Right renal cortex interstitium (tissue), 3 donors: ENCODE measurements around the gene ATG7. TPM values are rescaled to one million over a fixed set of nuclear protein-coding genes. Genes with fewer than 3 reads are reported as not detected.
"Not testable (repeated sequence)": the region's sequence is repeated elsewhere in the genome, so short reads cannot be mapped to it uniquely, and the experiment has no call there.

Experiments
- DNase-seq, 3 donors: peaks; one replicate each; pipeline ENCODE4 v3.0.0-alpha.2; 2013; ENCODE audit warnings: low read depth in 3 of 3, low spot score in 2 of 3
- polyA plus RNA-seq, 3 donors: library from polyadenylated mRNA; unstranded; fragments of 120-200 nt; gene quantifications; one replicate each; pipeline ENCODE4 v1.2.1, GENCODE V29; 2013; ENCODE audit not compliant: insufficient read length in 3 of 3

ATG7 gene
- polyA plus RNA-seq, 3 donors = 26.9 to 27.3 (median 27.1) TPM

GRCh38 chr3:11291808-11292207 lies 19.6 kb downstream of the ATG7 start:
- DNase-seq = no peak

GRCh38 chr3:11297126-11297525 lies 24.9 kb downstream of the ATG7 start:
- DNase-seq = no peak

- no peak for DNase-seq
These were observed 28.8 kb downstream of the ATG7 start for GRCh38 chr3:11300970-11301369.

- no peak for DNase-seq
These were observed 30.2 kb downstream of the ATG7 start for GRCh38 chr3:11302444-11302843.

GRCh38 chr3:11304175-11304574 lies 32.0 kb downstream of the ATG7 start:
- no peak for DNase-seq

GRCh38 chr3:11305509-11305908 lies 33.3 kb downstream of the ATG7 start:
- no peak for DNase-seq

GRCh38 chr3:11306817-11307589 lies 34.8 kb downstream of the ATG7 start:
- DNase-seq = no peak

GRCh38 chr3:11307830-11308432 lies 35.7 kb downstream of the ATG7 start:
- no peak for DNase-seq

- DNase-seq = no peak
These were observed 38.1 kb downstream of the ATG7 start for GRCh38 chr3:11310258-11310657.

GRCh38 chr3:11312166-11312565 lies 40.0 kb downstream of the ATG7 start:
- DNase-seq = no peak

GRCh38 chr3:11317300-11317699 lies 45.1 kb downstream of the ATG7 start:
- no peak for DNase-seq

GRCh38 chr3:11322931-11323330 lies 50.7 kb downstream of the ATG7 start:
- no peak for DNase-seq

GRCh38 chr3:11323813-11324212 lies 51.6 kb downstream of the ATG7 start:
- DNase-seq = no peak

GRCh38 chr3:11327619-11328018 lies 55.4 kb downstream of the ATG7 start:
- no peak for DNase-seq

- no peak for DNase-seq
These were observed 56.2 kb downstream of the ATG7 start for GRCh38 chr3:11328196-11328945.

- DNase-seq = no peak
These were observed 57.6 kb downstream of the ATG7 start for GRCh38 chr3:11329777-11330176.

- no peak for DNase-seq
These were observed 58.9 kb downstream of the ATG7 start for GRCh38 chr3:11331101-11331500.

- DNase-seq = peak; percentile 29 to 52 (median 32)
These were observed 62.9 kb downstream of the ATG7 start for GRCh38 chr3:11335056-11335608.

- DNase-seq = no peak
These were observed 67.3 kb downstream of the ATG7 start for GRCh38 chr3:11339541-11339940.

GRCh38 chr3:11346416-11346815 lies 74.2 kb downstream of the ATG7 start:
- no peak for DNase-seq

- not testable (repeated sequence) for DNase-seq
These were observed 76.7 kb downstream of the ATG7 start for GRCh38 chr3:11348877-11349276.
